ENCODE results near the gene DMRTB1.

Gene DMRTB1

DNA sequence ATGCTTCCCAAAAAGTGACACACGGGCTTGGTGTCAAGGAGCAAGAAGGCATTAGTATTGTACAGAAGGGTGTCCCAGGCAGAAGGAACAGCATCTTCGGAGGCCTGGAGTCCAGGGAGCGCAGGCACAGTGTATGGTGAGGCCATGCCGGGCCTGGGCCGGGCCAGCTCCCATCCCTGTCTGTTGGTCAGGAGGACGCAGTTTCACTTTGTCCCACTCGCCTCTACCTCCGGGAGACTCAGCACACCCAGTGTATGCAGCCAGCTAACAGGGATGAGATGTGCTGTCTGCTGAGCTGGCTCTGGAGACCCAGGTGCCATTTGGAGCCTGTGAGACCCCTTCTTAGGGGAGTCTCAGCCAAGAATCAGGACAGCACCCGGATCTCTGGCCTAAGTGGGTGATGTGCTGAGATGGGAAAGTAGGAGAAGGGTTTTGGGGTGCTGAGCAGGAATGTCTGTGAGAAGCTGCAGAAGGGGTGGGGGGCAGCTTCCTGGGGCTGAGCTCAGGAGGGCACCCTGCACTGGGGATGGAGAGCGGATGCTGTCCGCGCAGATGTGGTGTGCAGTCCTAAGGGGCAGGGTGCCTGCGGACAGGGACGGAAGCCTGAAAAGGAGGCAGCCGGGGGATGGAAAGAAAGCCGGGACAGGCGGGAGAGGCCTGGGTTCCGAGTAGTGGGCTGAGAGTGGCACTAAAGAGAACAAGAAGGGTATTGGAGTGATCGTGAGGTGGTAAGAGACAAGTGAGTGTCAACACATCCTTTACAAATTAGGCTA lies 25.7 kb downstream of the DMRTB1 start:
- in situ Hi-C loops (cut with HindIII; ENCODE audit: low sequenced_read_pairs): no loop called here

DNA sequence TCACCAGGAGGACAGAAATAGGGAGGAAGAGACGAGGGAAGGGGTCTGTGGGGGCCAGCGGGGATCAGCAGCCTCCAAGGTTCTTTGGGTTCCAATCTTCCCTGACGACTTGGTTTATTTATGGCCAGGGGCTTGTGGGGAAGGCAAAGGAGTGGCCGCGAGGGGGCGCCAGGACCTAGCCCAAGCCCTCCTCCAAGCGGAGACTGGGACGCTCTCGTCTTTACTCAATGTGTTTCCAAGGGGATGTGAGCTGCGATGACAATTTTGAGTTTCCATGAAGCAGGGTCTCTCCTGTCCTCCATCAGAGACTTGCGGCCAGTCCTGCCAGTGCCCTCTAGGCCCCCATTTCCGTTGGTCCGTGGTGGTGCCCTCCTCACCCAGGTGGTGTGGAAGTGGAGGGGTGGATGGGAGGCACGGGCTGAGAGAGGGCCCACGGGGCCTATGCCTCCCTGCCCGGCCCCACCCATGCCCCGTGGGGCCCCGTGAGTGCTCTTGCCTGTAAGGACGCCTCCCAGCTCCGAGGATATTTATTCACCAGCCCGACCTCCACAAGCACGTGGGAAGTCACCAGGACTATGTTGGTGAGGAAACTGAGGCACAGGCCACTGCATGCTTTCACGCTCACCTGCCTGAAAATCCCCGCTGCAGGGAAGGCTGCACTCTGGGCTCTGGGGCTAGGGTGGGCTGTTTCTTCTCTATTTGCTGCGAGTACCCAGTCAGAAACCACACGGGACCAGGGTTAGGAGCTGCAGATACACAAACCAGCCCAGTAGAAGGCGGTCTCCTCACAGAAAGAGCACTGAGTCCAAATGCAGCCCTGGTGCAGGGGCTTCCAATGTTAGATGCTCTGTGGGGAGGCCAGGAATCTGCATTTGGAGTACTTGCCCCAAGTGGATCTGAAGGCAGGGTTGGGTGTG lies 26.5 kb downstream of the DMRTB1 start:
- in situ Hi-C loops (cut with HindIII; ENCODE audit: low sequenced_read_pairs): no loop called here

DNA sequence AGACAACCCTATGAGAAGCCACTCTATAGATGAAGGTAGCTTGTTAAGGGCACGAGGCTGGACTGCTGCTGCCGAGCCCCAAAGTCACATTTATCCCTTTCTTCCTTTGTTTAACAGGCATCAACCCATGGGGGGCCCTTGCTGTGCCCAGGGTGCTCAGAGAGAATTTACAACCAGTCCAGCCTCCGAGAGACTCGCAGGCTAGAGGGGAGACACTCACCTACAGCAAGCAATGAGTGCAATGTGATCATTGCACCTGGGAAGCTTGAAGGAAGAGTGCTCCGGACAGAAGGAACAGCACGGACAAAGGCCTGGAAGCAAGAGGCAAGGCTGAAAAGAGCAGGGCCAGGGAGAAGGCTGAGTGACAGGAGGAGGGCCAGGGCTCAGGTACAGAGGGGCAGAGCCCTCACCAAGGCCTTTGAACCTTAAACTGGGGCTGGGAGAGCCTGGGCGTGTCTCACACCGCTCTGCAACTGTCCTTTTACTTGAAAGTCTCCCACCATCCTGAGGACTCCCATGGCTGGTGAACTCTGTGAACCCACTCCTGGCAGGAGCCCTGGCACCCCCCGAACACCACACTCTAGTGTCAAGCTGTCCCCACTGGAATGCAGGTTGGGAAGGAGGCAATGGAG lies 27.3 kb downstream of the DMRTB1 start:
- in situ Hi-C loops (cut with HindIII; ENCODE audit: low sequenced_read_pairs): no loop called here

DNA sequence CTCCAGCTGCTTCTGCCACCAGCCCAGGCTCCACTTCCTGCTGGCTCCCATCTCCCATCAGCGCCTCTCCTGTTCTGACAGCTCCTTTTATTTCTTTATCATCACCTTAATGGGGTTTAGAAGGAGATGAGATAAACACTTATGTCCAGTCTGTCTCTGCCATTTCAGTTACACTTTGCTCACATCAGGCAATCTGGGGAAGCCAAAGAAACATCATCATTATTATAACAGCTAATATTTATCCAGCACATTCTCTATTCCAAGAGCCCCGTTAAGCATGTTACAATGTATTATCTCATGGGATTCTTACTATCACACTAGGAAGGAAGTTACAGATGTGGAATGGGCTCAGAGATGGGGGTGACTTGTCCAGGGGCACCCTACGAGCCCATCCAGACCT lies 31.2 kb downstream of the DMRTB1 start:
- in situ Hi-C loops (cut with HindIII; ENCODE audit: low sequenced_read_pairs): no loop called here

DNA sequence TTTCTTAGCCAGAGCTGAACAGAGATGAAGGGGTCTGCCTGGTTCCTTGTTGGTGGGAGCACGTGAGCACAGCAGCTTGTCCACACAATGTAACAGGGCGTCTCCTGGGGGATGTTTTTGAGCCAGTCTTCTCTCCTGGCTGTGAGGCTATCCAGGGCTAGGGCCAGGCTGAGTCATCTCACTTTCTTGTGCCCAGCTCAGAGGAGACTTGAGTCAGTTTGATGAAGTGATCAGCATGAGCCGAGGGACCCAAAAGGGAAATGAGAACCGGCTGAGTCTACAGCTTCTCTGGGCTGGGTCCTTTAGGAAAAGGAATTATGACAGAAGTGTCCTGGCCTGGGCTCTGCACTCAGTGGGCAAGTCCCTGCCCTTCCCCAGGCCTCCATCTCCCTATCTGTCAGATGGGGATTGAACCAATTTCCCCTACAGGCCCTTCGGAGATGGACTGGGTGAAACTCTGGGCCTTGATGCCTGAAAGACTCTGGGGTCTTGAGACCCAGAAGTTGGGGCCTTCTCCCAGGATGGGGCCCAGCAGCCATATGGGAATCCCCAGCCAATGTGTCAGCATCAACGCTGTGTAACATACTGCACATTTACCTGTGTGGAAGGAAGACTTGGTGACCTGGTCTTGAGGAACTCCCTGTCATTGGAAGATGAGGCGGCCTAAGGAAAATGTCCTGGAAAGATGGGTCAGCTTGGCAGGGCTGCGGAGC lies 36.6 kb downstream of the DMRTB1 start:
- in situ Hi-C loops (cut with HindIII; ENCODE audit: low sequenced_read_pairs): no loop called here

DNA sequence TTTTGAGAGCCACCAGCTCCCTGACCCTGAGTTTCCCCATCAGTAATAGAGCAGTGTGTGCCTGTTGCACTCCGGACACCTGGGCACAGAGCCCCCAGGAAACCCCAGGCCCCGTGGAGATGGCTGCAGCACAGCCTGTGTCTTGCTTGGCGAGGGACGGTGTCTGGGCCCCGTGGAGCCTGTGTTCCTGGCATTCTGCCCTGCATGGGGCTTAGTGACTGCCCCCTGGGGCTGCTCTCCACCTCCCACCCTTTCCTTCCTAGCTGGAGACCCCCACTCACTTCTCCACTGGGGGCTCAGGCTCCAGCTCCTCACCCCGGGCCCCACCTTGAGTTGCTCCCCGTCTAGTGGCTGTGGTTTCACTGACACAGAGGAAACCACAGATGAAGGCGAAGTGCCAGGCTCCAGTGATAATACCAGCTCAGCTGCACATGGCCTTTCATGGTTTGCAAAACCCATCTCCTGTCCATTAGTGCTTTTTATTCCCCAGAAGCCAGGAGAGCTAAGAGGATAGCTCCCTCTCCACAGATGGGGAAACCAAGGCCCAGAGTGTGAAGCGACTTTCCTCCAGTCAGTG lies 39.4 kb downstream of the DMRTB1 start:
- in situ Hi-C loops (cut with HindIII; ENCODE audit: low sequenced_read_pairs): no loop called here

DNA sequence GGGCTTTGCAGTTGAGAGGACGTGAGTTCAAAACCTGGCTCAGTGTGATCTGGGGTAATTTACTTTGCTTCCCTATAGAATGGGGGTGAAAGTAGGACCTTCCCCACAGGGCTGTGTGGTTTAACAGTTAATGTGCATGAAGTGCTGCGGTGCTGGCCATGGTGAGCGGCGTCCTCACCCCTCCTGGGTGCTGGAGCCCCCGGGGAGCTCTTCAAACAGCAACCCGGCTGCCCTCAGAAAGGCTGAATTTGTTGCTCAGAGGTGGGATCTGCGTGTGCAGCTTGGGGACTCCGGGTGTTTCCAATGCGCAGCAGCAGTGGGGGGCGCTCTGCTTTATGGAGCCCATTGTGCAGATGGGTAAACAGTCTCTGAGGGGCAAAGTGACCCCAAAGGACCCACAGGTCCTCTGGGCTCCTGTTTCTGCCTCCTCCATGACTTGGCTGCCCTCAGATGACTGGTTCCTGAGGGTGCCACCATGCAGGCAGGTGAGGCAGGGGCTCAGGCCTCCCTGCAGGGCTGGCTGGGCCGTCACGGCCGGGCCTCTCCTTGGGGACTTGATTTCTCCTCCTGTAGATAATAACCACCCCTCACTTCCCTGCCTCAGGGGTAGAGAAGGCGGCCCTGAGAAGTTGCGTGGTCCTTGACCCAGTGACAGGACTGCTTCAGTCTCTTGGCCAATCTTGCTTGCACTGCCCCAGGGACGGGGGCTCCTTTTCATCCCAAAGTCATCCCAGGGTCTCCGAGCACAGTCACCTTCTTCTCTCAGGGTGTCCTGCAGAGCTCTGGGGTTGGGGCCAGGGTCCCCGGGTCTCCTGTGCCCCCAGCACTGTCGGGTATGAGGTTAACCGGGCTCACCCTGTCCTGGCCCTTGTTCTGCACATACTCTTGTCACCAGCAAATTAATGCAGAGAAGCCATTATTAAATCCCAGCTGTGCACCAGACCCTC lies 40.3 kb downstream of the DMRTB1 start:
- in situ Hi-C loops (cut with HindIII; ENCODE audit: low sequenced_read_pairs): no loop called here

DNA sequence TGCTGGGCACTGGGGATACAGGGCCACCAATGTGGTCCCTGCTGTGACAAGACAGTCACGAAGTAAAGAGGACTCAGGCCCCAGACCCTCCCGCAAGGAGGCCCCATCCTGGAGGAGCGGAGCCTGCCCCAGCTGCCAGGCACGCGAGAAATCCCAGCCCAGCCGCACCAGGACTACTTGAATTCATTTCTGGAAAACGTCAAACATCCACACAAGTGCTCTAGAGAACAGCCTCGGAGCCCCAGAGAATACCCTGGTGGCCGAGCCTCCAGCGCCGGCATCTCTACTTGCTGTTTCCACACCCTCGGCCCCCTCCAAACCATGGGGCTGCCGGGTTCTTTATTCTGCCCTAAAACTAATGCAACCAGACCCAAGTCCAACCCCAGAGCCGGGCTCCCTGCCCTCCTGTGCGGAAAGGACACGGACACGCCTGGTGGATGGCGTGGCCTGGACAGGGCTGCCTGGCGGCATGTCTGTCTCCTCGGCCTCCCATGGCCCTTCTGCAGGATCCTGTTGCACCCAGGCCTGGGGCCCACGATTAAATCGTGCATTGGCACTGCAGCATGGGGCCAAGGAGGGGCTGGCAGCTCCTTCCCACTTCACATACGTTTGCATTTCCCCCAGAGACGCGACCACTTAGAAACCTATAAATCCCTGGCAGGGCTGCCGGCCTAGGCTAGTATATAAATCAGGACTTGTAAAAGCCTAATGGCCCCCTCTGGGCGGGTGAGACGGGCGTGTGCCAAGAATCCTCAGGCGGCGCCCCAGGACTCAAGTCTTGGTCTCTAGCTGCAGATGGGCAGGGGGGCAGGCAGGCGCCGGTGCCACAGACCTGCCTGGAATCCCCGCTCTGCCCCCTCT lies 41.2 kb downstream of the DMRTB1 start:
- in situ Hi-C loops (cut with HindIII; ENCODE audit: low sequenced_read_pairs): no loop called here

DNA sequence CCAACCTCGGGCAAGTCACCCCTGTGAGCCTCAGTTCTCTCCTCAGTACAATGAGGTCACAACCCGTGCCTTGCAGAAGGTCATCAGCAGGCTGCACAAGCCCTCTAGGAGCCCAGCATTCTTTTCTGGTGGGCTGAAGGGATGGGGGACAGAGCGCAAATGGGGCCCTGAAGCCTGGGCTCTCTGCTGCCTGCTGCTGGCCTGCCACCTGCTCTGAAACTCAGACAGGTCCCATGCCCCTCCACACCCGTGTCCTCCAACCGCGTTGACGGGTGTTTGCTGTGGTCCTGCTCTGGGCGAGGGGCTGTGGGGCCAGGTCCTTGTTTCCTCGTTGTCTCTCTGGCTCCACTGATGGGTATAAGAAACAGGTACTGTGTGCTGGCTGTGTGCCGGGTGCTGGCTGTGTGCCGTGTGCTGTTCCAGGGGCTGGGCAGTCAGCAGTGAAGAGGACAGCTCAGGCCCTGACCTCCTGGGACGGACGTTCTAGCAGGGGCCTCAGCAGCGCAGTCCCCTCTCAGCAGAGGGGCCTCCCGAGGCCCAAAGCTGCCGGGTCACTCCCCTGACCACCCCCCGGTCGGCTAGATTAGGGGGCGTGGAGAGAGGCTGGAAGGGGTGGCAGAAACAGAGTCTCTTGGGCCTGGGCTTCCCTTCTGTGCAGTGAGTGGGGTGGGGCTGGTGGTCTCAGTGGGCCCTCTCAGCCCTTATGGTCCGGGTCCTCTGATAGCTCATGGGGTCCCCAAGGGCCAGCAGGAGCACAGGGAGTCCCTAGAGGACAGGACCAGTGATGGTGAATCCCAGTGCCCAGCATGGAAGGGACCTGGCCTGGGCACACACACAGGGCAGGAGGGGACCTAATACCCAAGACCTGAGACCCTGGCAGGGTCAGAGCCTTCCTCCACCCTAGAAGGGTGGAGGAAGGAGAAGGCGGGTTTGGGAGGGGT lies 42.1 kb downstream of the DMRTB1 start:
- in situ Hi-C loops (cut with HindIII; ENCODE audit: low sequenced_read_pairs): no loop called here

DNA sequence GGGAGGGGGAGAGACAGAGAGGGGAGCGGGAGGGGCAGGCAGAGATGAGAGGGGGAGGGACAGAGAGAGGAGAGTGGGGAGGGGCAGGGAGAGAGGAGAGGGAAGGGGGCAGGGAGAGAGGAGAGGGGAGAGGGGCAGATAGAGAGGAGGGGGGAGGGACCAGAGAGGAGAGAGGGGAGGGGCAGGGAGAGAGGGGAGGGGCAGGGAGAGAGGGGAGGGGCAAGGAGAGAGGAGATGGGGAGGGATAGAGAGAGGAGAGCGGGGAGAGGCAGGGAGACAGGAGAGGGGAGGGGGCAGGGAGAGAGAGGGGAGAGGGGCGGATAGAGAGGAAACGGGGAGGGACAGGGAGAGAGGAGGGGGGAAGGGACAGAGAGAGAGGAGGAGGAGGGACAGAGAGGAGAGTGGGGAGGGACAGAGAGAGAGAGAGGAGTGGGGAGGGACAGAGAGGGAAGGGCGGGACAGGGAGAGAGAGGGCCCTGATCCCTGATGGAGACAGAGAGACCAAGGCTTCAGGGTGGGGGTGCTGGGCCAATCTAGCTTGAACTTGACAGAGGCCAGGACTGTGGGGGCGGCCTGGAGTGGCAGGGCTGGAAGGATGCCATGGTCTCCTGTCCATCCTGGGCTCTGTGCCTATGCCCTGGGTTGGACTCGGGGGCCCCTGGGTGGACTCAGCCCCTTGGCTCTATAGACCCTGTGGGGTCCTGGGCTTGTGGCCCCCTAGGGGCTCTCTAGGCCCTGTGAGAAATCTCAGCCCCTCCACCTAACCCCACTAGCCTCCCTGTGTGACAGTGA lies 43.6 kb downstream of the DMRTB1 start:
- in situ Hi-C loops (cut with HindIII; ENCODE audit: low sequenced_read_pairs): no loop called here

DNA sequence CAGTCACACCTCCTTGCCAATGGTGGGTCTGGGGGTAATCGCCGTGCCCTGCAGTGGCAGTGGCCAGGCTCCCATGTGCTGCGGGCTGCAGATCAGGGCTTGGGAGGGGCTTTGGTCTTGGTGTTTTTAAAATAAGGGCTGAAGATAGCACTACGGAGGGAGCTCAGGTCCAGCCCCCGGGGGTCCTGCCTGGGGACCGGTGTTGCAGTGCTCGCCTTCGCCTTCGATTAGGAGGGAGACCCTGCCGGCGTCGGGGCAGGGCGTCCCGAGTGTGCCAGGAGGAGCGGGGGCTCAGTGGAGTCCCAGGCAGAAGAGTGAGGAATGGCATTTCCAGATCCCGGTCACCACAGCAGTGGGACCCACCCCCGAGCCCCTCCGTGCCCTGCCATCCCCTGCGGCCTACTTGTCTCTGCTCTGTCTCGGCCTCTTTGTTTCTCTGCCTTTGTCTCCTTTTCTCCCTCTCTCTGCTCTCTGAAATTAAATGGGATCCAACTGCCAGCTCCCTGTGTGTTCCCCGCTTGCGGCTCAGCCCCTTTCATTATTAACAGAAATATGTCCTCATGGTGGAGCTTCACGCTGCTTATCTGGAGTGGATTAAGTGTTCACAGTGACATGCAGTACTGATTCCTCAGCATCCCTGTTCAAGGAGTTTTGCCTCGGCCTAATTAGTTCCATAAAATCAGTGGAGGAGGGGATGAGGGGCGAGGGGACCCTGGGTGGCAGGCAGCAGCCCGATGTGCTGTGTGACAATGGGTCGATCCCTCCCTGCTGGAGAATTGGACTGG lies 44.4 kb downstream of the DMRTB1 start:
- in situ Hi-C loops (cut with HindIII; ENCODE audit: low sequenced_read_pairs): no loop called here

DNA sequence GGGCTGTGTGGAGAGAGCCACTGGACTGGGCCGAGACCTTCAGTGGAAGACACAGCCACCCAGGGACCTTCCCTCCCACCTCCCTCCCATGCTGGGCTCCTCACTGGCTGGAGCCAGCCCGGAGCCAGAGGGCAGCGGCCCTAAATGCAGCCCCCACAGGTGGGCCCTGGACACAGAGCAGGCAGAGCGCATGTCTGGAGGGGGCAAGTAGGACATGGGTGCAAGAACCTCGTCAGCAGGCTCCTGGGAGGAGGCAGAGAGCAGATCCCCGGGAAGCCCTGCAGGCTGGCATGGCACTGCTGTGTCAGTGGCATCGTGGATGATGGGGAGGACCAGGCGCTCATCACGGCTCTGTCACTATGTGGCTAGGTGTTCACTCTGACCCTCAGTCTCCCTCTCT lies 45.7 kb downstream of the DMRTB1 start:
- in situ Hi-C loops (cut with HindIII; ENCODE audit: low sequenced_read_pairs): no loop called here

DNA sequence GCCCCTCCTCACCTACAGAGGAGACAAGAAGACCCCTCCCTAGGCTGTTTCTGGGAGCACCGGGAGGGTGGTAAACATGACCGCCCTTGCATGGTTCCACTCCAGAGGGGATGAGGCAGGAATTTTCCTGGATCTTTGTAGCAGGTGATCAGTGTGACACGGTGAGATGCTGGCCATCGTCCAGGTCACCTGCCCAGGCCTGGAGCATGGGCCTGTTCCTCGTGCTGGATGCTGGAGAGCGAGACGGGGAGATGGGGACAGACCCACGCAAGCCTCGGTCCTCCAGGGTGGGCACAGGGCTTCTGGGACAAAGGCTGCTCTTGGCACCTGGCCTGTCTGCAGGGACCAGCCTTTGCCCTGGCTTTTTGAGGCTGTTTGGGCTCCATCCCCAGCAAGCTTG lies 46.2 kb downstream of the DMRTB1 start:
- in situ Hi-C loops (cut with HindIII; ENCODE audit: low sequenced_read_pairs): no loop called here

DNA sequence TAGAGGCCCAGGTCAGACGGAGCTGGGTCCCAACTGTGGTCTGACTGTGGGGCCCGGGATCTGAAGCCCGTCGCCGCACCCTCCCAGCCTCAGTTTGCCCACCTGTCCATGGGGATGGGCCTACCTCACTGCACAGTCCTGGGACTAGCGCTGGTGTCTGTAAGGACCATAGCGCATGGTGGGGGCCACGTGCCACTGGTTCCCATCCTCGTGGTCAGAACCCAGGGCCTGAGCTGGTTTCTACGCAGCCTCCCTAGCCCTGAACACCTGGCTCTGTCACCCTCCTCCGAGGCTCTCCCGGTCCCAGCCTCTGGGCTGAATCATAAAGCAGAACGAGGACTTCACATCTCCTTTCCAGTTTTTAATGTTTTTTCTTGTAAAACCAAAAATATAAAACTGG lies 46.7 kb downstream of the DMRTB1 start:
- in situ Hi-C loops (cut with HindIII; ENCODE audit: low sequenced_read_pairs): no loop called here

DNA sequence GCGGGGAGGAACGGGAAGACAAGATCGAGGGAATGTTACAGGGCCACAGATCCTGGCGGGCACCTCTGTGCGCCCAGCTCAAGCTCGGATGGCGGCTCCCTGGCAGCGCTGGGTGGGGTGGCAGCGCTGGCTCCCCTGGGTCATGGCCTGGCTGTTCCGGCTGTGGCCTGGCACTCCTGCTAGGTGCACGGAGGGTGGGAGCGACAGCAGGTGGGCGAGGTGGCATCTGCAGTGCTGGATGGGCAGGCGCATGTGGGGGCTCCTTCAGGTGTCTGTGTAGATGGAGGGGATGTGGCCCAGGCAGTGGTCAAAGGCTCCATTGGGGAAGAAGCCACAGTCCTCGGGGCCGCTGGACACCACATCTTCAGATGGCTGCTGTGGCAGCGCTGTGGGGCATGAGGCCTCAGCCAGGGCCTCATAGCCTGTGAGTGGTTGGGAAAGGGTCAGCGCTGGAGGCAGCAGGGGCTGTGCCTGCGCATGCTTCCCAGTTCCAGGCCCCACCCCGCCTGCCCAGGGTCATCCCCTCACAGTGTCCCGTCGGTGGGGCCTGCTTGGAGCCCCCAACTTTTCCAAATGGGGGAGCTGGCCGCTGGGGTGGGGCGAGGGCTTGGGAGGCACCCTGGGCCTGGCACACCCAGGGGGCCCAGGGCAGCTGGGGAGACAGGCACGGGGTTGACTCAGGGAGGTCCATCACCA lies 47.3 kb downstream of the DMRTB1 start:
- in situ Hi-C loops (cut with HindIII; ENCODE audit: low sequenced_read_pairs): no loop called here

Data from DLD1 (cell line).